ENCODE measurements around the gene MUSK.
"Not testable (repeated sequence)": the region's sequence is repeated elsewhere in the genome, so short reads cannot be mapped to it uniquely, and the experiment has no call there.

Gene MUSK

GRCh38 chr9:110814159-110814558, 145.6 kb downstream of the MUSK start:
- ChIA-PET POLR2A (ENCODE audit: low non-redundant PET) (interaction anchor here (0.6 kb wide), 1 partner anchor 274 kb away, joined by 9 read pairs; no protein-coding TSS in a partner anchor), CTCF (interaction anchor here (0.7 kb wide), 1 partner anchor 44 kb away, joined by 3 read pairs; no protein-coding TSS in a partner anchor)
- peak; percentile 58 for DNase-seq (ENCODE audit: low spot score)
- no peak overlapping the region for H3K27ac ChIP-seq
- TF ChIP-seq CTCF (conservative IDR thresholded peaks at IDR 0.05; ENCODE audit: low read depth) = no peak

GRCh38 chr9:110815361-110815760, 146.8 kb downstream of the MUSK start:
- ChIA-PET CTCF (interaction anchor here (0.6 to 0.7 kb wide), 3 partner anchors 25 to 660 kb away, joined by 3 to 4 read pairs (median 3); no protein-coding TSS in a partner anchor), POLR2A (ENCODE audit: low non-redundant PET) (no interaction called here)
- DNase-seq (ENCODE audit: low spot score) = no peak
- no peak overlapping the region for H3K27ac ChIP-seq
- TF ChIP-seq CTCF (conservative IDR thresholded peaks at IDR 0.05; ENCODE audit: low read depth) = no peak

- H3K27ac ChIP-seq = no peak overlapping the region
- DNase-seq (ENCODE audit: low spot score) = no peak
- TF ChIP-seq CTCF (conservative IDR thresholded peaks at IDR 0.05; ENCODE audit: low read depth) = no peak
- CTCF ChIA-PET = no interaction called here
- POLR2A ChIA-PET (ENCODE audit: low non-redundant PET) = no interaction called here
These were observed 151.8 kb downstream of the MUSK start for GRCh38 chr9:110820381-110820780.

GRCh38 chr9:110821064-110821463, 152.5 kb downstream of the MUSK start:
- H3K27ac ChIP-seq = no peak overlapping the region
- CTCF ChIA-PET = no interaction called here
- TF ChIP-seq CTCF (conservative IDR thresholded peaks at IDR 0.05; ENCODE audit: low read depth) = no peak
- DNase-seq (ENCODE audit: low spot score) = no peak
- POLR2A ChIA-PET (ENCODE audit: low non-redundant PET) = no interaction called here

GRCh38 chr9:110825129-110825528, 156.5 kb downstream of the MUSK start:
- DNase-seq (ENCODE audit: low spot score); POLR2A ChIA-PET (ENCODE audit: low non-redundant PET); H3K27ac ChIP-seq; CTCF ChIA-PET: not testable (repeated sequence)

DNA sequence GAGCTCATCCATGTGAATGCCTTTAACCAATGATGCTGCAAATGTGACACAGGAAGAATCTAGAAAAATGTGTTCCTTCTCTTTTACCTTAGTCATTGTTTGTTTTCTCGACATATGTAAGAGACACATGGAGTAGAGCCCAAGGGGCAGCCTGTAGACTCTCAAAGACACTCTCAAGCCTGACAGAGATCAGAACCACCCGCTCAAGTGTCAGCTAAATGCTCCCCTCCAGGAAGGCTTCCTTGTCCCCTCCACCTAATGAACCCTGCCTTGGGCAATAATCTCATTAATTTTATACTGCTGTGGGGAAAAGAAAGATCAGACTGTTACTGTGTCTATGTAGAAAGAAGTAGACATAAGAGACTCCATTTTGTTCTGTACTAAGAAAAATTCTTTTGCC, 157.4 kb downstream of the MUSK start:
- DNase-seq (ENCODE audit: low spot score) = no peak
- no peak for TF ChIP-seq CTCF (conservative IDR thresholded peaks at IDR 0.05; ENCODE audit: low read depth)
- ChIA-PET POLR2A (ENCODE audit: low non-redundant PET) (no interaction called here), CTCF (no interaction called here)
- H3K27ac ChIP-seq = no peak overlapping the region

DNA sequence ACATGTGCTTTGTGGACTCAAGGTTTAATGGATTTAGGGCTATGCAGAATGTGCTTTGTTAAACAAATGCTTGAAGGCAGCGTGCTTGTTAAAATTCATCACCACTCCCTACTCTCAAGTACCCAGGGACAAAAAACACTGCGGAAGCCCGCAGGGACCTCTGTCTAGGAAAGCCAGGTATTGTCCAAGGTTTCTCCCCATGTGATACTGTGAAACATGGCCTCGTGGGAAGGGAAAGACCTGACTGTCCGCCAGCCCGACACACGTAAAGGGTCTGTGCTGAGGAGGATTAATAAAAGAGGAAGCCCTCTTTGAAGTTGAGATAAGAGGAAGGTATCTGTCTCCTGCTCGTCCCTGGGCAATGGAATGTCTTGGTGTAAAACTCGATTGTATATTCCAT, 157.8 kb downstream of the MUSK start:
- POLR2A ChIA-PET (ENCODE audit: low non-redundant PET); DNase-seq (ENCODE audit: low spot score); CTCF ChIA-PET; H3K27ac ChIP-seq: not testable (repeated sequence)

- no peak for DNase-seq (ENCODE audit: low spot score)
- ChIA-PET CTCF (no interaction called here), POLR2A (ENCODE audit: low non-redundant PET) (no interaction called here)
- H3K27ac ChIP-seq = no peak overlapping the region
- no peak for TF ChIP-seq CTCF (conservative IDR thresholded peaks at IDR 0.05; ENCODE audit: low read depth)
These were observed 159.7 kb downstream of the MUSK start for GRCh38 chr9:110828264-110828663.
